GM21723 (cell line): Measurements from ENCODE around the gene NUDT16L1.
"Not testable (repeated sequence)": the region's sequence is repeated elsewhere in the genome, so short reads cannot be mapped to it uniquely, and the experiment has no call there.

Experiments used
- ATAC-seq: cut with Tn5 transposase; IDR thresholded peaks from one replicate; pipeline ENCODE4 v1.9.1; 2021; ENCODE audit warnings: mild to moderate bottlenecking, moderate library complexity; ENCODE audit not compliant: unreplicated experiment

NUDT16L1 gene

GRCh38 chr16:4693296-4693955 is at the start of gene NUDT16L1:
Gene NUDT16L1 (plus strand): TSS chr16:4693562. CDS start chr16:4693727, 165 bp downstream.
- peak; percentile 90 for ATAC-seq

GRCh38 chr16:4646773-4647643 is 46.4 kb upstream of the NUDT16L1 start:
- no peak for ATAC-seq

- ATAC-seq: no peak
Observed at GRCh38 chr16:4647644-4647980, 45.8 kb upstream of the NUDT16L1 start.

GRCh38 chr16:4648917-4649316 is 44.4 kb upstream of the NUDT16L1 start:
- no peak for ATAC-seq

GRCh38 chr16:4649744-4650442 is 43.5 kb upstream of the NUDT16L1 start:
- ATAC-seq: no peak

GRCh38 chr16:4650443-4651074 is 42.8 kb upstream of the NUDT16L1 start:
- ATAC-seq: not testable (repeated sequence)

GRCh38 chr16:4651827-4652226 is 41.5 kb upstream of the NUDT16L1 start:
- no peak for ATAC-seq

GRCh38 chr16:4652561-4652960 is 40.8 kb upstream of the NUDT16L1 start:
- no peak for ATAC-seq

- ATAC-seq: no peak
Observed at GRCh38 chr16:4654011-4654963, 39.1 kb upstream of the NUDT16L1 start.

- no peak for ATAC-seq
Observed at GRCh38 chr16:4654964-4655590, 38.3 kb upstream of the NUDT16L1 start.

GRCh38 chr16:4655801-4656200 is 37.6 kb upstream of the NUDT16L1 start:
- no peak for ATAC-seq

- no peak for ATAC-seq
Observed at GRCh38 chr16:4656221-4656620, 37.1 kb upstream of the NUDT16L1 start.

- no peak for ATAC-seq
Observed at GRCh38 chr16:4656695-4657686, 36.4 kb upstream of the NUDT16L1 start.

GRCh38 chr16:4659363-4660353 is 33.7 kb upstream of the NUDT16L1 start:
- no peak for ATAC-seq

- ATAC-seq: no peak
Observed at GRCh38 chr16:4660454-4661007, 32.8 kb upstream of the NUDT16L1 start.

GRCh38 chr16:4661661-4662060 is 31.7 kb upstream of the NUDT16L1 start:
- no peak for ATAC-seq

GRCh38 chr16:4663465-4663776 is 29.9 kb upstream of the NUDT16L1 start:
- no peak for ATAC-seq
